NB4 (cell line): ENCODE data around the gene AIFM3.

Source experiments
- MYC ChIP-seq: IDR thresholded peaks from 2 replicates; pipeline ENCODE4 v1.6.1; 2011; ENCODE audit warnings: low read depth, low read length
- TF ChIP-seq, protein P1 (sequence below): IDR thresholded peaks from one replicate; pipeline ENCODE4 v1.5.1; 2012; ENCODE audit warnings: low read depth, low read length
- TF ChIP-seq, protein P2 (sequence below): IDR thresholded peaks from 2 replicates; pipeline ENCODE4 v1.6.1; 2011; ENCODE audit warnings: low read depth, low read length

DNA sequence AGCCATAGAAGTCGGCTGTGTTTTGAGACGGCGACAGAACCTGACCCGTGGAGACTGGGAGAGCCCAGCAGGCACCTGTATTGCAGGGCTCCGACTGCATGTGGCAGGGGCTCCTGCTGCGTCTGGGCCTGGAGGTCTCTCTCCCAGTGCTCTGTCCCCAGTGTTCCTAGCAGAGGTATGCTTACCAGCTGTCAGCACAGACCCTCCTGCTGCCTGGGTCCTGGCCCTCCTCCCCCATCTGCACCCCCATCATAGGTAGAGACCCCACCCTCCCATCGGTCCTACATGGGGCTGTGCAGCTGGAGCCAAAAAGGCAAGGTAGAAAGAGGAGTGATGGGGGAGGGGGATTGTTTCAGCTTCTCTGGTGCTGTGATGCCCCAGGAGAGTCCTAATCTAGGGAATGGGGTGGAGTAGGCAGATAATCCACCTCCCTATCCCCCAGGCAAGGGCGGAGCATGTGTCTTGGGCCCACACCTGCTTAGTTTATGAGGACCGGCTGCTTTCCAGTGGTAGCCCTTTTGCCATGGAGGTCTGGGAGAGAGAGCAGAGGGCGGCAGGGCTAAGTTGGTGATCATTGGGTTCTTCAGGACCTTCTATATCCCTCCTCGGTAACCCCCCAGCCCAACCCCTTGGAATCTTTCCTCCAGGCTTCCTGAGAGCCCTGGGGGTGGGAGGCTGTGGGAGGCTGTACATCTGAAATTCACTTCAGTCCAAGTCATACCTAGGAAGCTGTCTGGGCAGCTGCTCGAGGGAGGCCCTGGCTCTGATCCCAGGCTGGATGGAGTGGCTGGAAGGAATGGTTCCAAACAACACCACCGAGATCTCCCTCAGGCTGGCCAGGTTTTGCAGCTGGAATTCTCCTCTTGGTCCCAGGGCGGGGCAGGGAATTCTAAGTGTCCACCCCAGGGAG, 60.0 kb downstream of the AIFM3 start:
- TF ChIP-seq, protein P1, sequence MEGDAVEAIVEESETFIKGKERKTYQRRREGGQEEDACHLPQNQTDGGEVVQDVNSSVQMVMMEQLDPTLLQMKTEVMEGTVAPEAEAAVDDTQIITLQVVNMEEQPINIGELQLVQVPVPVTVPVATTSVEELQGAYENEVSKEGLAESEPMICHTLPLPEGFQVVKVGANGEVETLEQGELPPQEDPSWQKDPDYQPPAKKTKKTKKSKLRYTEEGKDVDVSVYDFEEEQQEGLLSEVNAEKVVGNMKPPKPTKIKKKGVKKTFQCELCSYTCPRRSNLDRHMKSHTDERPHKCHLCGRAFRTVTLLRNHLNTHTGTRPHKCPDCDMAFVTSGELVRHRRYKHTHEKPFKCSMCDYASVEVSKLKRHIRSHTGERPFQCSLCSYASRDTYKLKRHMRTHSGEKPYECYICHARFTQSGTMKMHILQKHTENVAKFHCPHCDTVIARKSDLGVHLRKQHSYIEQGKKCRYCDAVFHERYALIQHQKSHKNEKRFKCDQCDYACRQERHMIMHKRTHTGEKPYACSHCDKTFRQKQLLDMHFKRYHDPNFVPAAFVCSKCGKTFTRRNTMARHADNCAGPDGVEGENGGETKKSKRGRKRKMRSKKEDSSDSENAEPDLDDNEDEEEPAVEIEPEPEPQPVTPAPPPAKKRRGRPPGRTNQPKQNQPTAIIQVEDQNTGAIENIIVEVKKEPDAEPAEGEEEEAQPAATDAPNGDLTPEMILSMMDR, result no peak
- no peak for TF ChIP-seq MYC
- TF ChIP-seq, protein P2, sequence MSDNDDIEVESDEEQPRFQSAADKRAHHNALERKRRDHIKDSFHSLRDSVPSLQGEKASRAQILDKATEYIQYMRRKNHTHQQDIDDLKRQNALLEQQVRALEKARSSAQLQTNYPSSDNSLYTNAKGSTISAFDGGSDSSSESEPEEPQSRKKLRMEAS, result no peak
